Left hindlimb (tissue), 1 donor: ENCODE measurements around the gene KIZ.

Experiments used
- DNase-seq: peaks from one replicate; pipeline ENCODE4 v3.0.0-alpha.2; 2018

The KIZ gene

GRCh38 chr20:21180248-21180647 is 54.4 kb downstream of the KIZ start:
- DNase-seq, result no peak

- DNase-seq, result no peak
Measured at GRCh38 chr20:21181028-21181427, 55.1 kb downstream of the KIZ start.

GRCh38 chr20:21182832-21183563 is 57.1 kb downstream of the KIZ start:
- DNase-seq, result no peak

GRCh38 chr20:21183722-21184121 is 57.8 kb downstream of the KIZ start:
- no peak for DNase-seq

GRCh38 chr20:21184819-21185218 is 58.9 kb downstream of the KIZ start:
- DNase-seq, result no peak

- DNase-seq, result no peak
Measured at GRCh38 chr20:21185849-21186248, 60.0 kb downstream of the KIZ start.

- no peak for DNase-seq
Measured at GRCh38 chr20:21189761-21190523, 64.1 kb downstream of the KIZ start.

GRCh38 chr20:21190869-21191268 is 65.0 kb downstream of the KIZ start:
- DNase-seq, result no peak

GRCh38 chr20:21191839-21192238 is 66.0 kb downstream of the KIZ start:
- DNase-seq, result no peak

GRCh38 chr20:21202259-21202658 is 76.4 kb downstream of the KIZ start:
- DNase-seq, result no peak

GRCh38 chr20:21203088-21203656 is 77.3 kb downstream of the KIZ start:
- DNase-seq, result no peak

- DNase-seq, result no peak
Measured at GRCh38 chr20:21206584-21206983, 80.7 kb downstream of the KIZ start.

GRCh38 chr20:21208999-21209398 is 83.1 kb downstream of the KIZ start:
- no peak for DNase-seq

GRCh38 chr20:21209668-21210067 is 83.8 kb downstream of the KIZ start:
- no peak for DNase-seq

- no peak for DNase-seq
Measured at GRCh38 chr20:21213691-21214090, 87.8 kb downstream of the KIZ start.

GRCh38 chr20:21214431-21214830 is 88.5 kb downstream of the KIZ start:
- DNase-seq, result no peak

GRCh38 chr20:21219686-21220085 is 93.8 kb downstream of the KIZ start:
- no peak for DNase-seq

- no peak for DNase-seq
Measured at GRCh38 chr20:21224217-21224616, 98.3 kb downstream of the KIZ start.

- DNase-seq, result no peak
Measured at GRCh38 chr20:21225215-21225947, 99.5 kb downstream of the KIZ start.

- no peak for DNase-seq
Measured at GRCh38 chr20:21228511-21228910, 102.6 kb downstream of the KIZ start.

GRCh38 chr20:21229163-21229562 is 103.3 kb downstream of the KIZ start:
- DNase-seq, result no peak

- DNase-seq, result no peak
Measured at GRCh38 chr20:21230220-21230619, 104.3 kb downstream of the KIZ start.

- no peak for DNase-seq
Measured at GRCh38 chr20:21230686-21231085, 104.8 kb downstream of the KIZ start.
